ENCODE data around the gene RIPOR3.

Gene RIPOR3

GRCh38 chr20:50731930-50732690 is 40.8 kb upstream of the RIPOR3 start:
- Histone ChIP-seq H3K4me3 (peak overlapping the region; percentile 80), H3K27ac (peak overlapping the region; percentile 78 to 85)
- no peak for DNase-seq (ENCODE audit: low spot score)
- TF ChIP-seq CTCF (IDR thresholded peaks at IDR 0.05): no peak

GRCh38 chr20:50731055-50731929 is 40.0 kb upstream of the RIPOR3 start, which contains the start of gene PARD6B:
Gene PARD6B, plus strand, starts transcription at chr20:50731580. Its CDS starts 207 bp downstream, at chr20:50731787.
- peak; percentile 95 for DNase-seq (ENCODE audit: low spot score)
- H3K4me3 ChIP-seq: peak within 1 kb of the TSS; percentile 80
- H3K27ac ChIP-seq: peak within 1 kb of the TSS; percentile 78 to 85
- no peak for TF ChIP-seq CTCF (IDR thresholded peaks at IDR 0.05)

GRCh38 chr20:50730765-50731054 is 39.4 kb upstream of the RIPOR3 start:
- Histone ChIP-seq H3K4me3 (peak overlapping the region; percentile 80), H3K27ac (peak overlapping the region; percentile 78 to 85)
- no peak for DNase-seq (ENCODE audit: low spot score)

GRCh38 chr20:50729901-50730764 is 38.8 kb upstream of the RIPOR3 start:
- DNase-seq (ENCODE audit: low spot score): no peak
- H3K4me3 ChIP-seq: peak overlapping the region; percentile 80
- TF ChIP-seq CTCF (IDR thresholded peaks at IDR 0.05): no peak
- peak overlapping the region; percentile 78 to 85 for H3K27ac ChIP-seq

More at GRCh38 chr20:50730765-50731054, 39.4 kb upstream of the RIPOR3 start:
- TF ChIP-seq CTCF (IDR thresholded peaks at IDR 0.05): no peak

- Histone ChIP-seq H3K27ac (no peak overlapping the region), H3K4me3 (no peak overlapping the region)
- no peak for TF ChIP-seq CTCF (IDR thresholded peaks at IDR 0.05)
- no peak for DNase-seq (ENCODE audit: low spot score)
Observed at GRCh38 chr20:50728981-50729874, 37.9 kb upstream of the RIPOR3 start.

- DNase-seq (ENCODE audit: low spot score): no peak
- Histone ChIP-seq H3K4me3 (no peak overlapping the region), H3K27ac (no peak overlapping the region)
- no peak for TF ChIP-seq CTCF (IDR thresholded peaks at IDR 0.05)
Observed at GRCh38 chr20:50728486-50728980, 37.2 kb upstream of the RIPOR3 start.

Measured in coronary artery (tissue), 2 donors.